ENCODE data around the gene RIN3.

RIN3 gene

DNA sequence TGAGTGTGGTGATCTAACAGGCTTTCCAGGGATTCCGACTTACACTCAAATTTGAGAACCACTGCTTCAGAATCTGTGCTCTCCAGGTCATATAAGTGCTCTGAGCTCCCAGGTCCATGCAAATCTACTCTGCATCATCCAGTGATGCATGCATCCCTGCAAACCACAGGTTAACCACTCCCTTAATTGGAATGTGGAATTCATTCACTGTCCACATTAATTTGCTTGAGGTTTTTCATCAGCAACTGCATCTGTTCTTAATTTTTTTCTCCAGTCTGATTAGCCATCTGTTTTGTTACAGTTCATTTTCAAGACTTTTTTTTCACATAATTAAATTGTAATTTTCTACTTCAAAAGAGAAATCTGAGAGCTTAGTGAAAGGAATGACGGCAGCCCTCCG is 43.4 kb upstream of the RIN3 start:
- Histone ChIP-seq H4K20me1 (ENCODE audit: insufficient read depth, low read length) (no peaks in the 10 kb centered on the region), H3F3A (ENCODE audit: insufficient read depth, low read length) (no peaks in the 10 kb centered on the region), H3K4me2 (ENCODE audit: low read depth, low read length) (no peak overlapping the region), H2AFZ (ENCODE audit: low read length) (no peak overlapping the region), H3K36me3 (replicated peaks; ENCODE audit: insufficient read depth, low read length) (no peaks in the 10 kb centered on the region), H3K27me3 (replicated peaks; ENCODE audit: insufficient read depth, low read length) (no peaks in the 10 kb centered on the region), H3K4me1 (ENCODE audit: low read length) (peaks cover 5% of the 10 kb centered on the region), H3K9me3 (replicated peaks; ENCODE audit: insufficient read depth, low read length) (no peaks in the 10 kb centered on the region), H3K9ac (ENCODE audit: low read length) (no peak overlapping the region), H3K27ac (ENCODE audit: low read length) (no peak overlapping the region), H3K4me3 (ENCODE audit: low read length) (no peak overlapping the region), H3K79me2 (ENCODE audit: low read length) (no peaks in the 10 kb centered on the region), H3K9me2 (replicated peaks; ENCODE audit: insufficient read depth, low read length) (no peaks in the 10 kb centered on the region)
- TF ChIP-seq EZH2 (optimal IDR thresholded peaks at IDR 0.05; ENCODE audit: low read depth, low read length), result no peak
- DNase-seq, result no peak

DNA sequence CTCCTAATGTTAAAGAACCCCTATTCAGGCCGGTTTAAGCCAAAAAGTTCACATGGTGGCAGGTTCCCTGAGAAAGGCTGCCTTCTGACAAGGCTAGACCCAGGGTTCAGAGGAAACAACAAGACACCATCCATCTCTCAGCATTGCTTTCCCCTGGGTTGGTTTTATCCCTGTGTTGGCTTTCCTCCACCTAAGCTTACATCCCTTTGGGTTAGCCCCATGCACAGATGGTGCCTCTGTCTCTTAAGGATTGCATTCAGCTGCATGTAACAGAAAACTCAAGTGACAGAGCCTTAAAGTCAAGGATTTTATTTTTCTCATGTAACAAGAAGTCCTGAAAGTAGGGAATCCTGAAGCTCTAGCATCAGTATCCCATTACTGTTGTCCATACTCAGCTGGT is 42.8 kb upstream of the RIN3 start:
- Histone ChIP-seq H3K27me3 (replicated peaks; ENCODE audit: insufficient read depth, low read length) (no peaks in the 10 kb centered on the region), H3K4me1 (ENCODE audit: low read length) (peaks cover 2% of the 10 kb centered on the region), H3F3A (ENCODE audit: insufficient read depth, low read length) (no peaks in the 10 kb centered on the region), H4K20me1 (ENCODE audit: insufficient read depth, low read length) (no peaks in the 10 kb centered on the region), H3K4me2 (ENCODE audit: low read depth, low read length) (no peak overlapping the region), H3K9me2 (replicated peaks; ENCODE audit: insufficient read depth, low read length) (no peaks in the 10 kb centered on the region), H3K4me3 (ENCODE audit: low read length) (no peak overlapping the region), H3K27ac (ENCODE audit: low read length) (no peak overlapping the region), H3K9me3 (replicated peaks; ENCODE audit: insufficient read depth, low read length) (no peaks in the 10 kb centered on the region), H3K36me3 (replicated peaks; ENCODE audit: insufficient read depth, low read length) (no peaks in the 10 kb centered on the region), H3K9ac (ENCODE audit: low read length) (no peak overlapping the region), H2AFZ (ENCODE audit: low read length) (no peak overlapping the region), H3K79me2 (ENCODE audit: low read length) (no peaks in the 10 kb centered on the region)
- TF ChIP-seq EZH2phosphoT487 (IDR thresholded peaks at IDR 0.05; ENCODE audit: low read length), result no peak
- no peak for TF ChIP-seq EZH2 (optimal IDR thresholded peaks at IDR 0.05; ENCODE audit: low read depth, low read length)
- TF ChIP-seq, protein P1, sequence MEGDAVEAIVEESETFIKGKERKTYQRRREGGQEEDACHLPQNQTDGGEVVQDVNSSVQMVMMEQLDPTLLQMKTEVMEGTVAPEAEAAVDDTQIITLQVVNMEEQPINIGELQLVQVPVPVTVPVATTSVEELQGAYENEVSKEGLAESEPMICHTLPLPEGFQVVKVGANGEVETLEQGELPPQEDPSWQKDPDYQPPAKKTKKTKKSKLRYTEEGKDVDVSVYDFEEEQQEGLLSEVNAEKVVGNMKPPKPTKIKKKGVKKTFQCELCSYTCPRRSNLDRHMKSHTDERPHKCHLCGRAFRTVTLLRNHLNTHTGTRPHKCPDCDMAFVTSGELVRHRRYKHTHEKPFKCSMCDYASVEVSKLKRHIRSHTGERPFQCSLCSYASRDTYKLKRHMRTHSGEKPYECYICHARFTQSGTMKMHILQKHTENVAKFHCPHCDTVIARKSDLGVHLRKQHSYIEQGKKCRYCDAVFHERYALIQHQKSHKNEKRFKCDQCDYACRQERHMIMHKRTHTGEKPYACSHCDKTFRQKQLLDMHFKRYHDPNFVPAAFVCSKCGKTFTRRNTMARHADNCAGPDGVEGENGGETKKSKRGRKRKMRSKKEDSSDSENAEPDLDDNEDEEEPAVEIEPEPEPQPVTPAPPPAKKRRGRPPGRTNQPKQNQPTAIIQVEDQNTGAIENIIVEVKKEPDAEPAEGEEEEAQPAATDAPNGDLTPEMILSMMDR (IDR thresholded peaks at IDR 0.05; ENCODE audit: low read length), result no peak
- DNase-seq, result no peak

GRCh38 chr14:92471919-92472318 is 41.7 kb upstream of the RIN3 start:
- no peaks in the 10 kb centered on the region for H3K9me3 ChIP-seq (replicated peaks; ENCODE audit: insufficient read depth, low read length)
- no peaks in the 10 kb centered on the region for H3K79me2 ChIP-seq (ENCODE audit: low read length)
- no peak for DNase-seq
- TF ChIP-seq EZH2 (optimal IDR thresholded peaks at IDR 0.05; ENCODE audit: low read depth, low read length), result no peak
- no peak for TF ChIP-seq EZH2phosphoT487 (IDR thresholded peaks at IDR 0.05; ENCODE audit: low read length)
- TF ChIP-seq, protein P1 (IDR thresholded peaks at IDR 0.05; ENCODE audit: low read length), result no peak
- no peak overlapping the region for H3K4me2 ChIP-seq (ENCODE audit: low read depth, low read length)
- no peak overlapping the region for H3K9ac ChIP-seq (ENCODE audit: low read length)
- H3F3A ChIP-seq (ENCODE audit: insufficient read depth, low read length), result no peaks in the 10 kb centered on the region
- no peak overlapping the region for H2AFZ ChIP-seq (ENCODE audit: low read length)
- H3K4me1 ChIP-seq (ENCODE audit: low read length), result no peaks in the 10 kb centered on the region
- H3K36me3 ChIP-seq (replicated peaks; ENCODE audit: insufficient read depth, low read length), result no peaks in the 10 kb centered on the region
- no peak overlapping the region for H3K27ac ChIP-seq (ENCODE audit: low read length)
- no peaks in the 10 kb centered on the region for H3K9me2 ChIP-seq (replicated peaks; ENCODE audit: insufficient read depth, low read length)
- no peaks in the 10 kb centered on the region for H4K20me1 ChIP-seq (ENCODE audit: insufficient read depth, low read length)
- no peak overlapping the region for H3K4me3 ChIP-seq (ENCODE audit: low read length)
- no peaks in the 10 kb centered on the region for H3K27me3 ChIP-seq (replicated peaks; ENCODE audit: insufficient read depth, low read length)

- H3K9ac ChIP-seq (ENCODE audit: low read length), result no peak overlapping the region
- no peak for DNase-seq
- H3K4me1 ChIP-seq (ENCODE audit: low read length), result no peaks in the 10 kb centered on the region
- H3K79me2 ChIP-seq (ENCODE audit: low read length), result no peaks in the 10 kb centered on the region
- H4K20me1 ChIP-seq (ENCODE audit: insufficient read depth, low read length), result no peaks in the 10 kb centered on the region
- no peaks in the 10 kb centered on the region for H3K36me3 ChIP-seq (replicated peaks; ENCODE audit: insufficient read depth, low read length)
- no peak overlapping the region for H3K27ac ChIP-seq (ENCODE audit: low read length)
- no peaks in the 10 kb centered on the region for H3F3A ChIP-seq (ENCODE audit: insufficient read depth, low read length)
- no peak overlapping the region for H3K4me3 ChIP-seq (ENCODE audit: low read length)
- no peaks in the 10 kb centered on the region for H3K9me2 ChIP-seq (replicated peaks; ENCODE audit: insufficient read depth, low read length)
- H3K9me3 ChIP-seq (replicated peaks; ENCODE audit: insufficient read depth, low read length), result no peaks in the 10 kb centered on the region
- no peaks in the 10 kb centered on the region for H3K27me3 ChIP-seq (replicated peaks; ENCODE audit: insufficient read depth, low read length)
- TF ChIP-seq EZH2phosphoT487 (IDR thresholded peaks at IDR 0.05; ENCODE audit: low read length), result no peak
- H2AFZ ChIP-seq (ENCODE audit: low read length), result no peak overlapping the region
- no peak overlapping the region for H3K4me2 ChIP-seq (ENCODE audit: low read depth, low read length)
Observed at GRCh38 chr14:92472860-92473259, 40.7 kb upstream of the RIN3 start.
